Nephron progenitor cell (in vitro differentiated cells): Measurements from ENCODE around the gene RMRP.

Experiments
- DNase-seq: peaks from one replicate; pipeline ENCODE4 v3.0.0; 2021
- H3K27ac Mint-ChIP-seq: 2 replicates; pipeline ENCODE4 v1.8.0; 2021; ENCODE audit warnings: mild to moderate bottlenecking, moderate library complexity, mixed read lengths
- H3K27me3 Mint-ChIP-seq: 2 replicates; pipeline ENCODE4 v1.8.0; 2021; ENCODE audit warnings: mild to moderate bottlenecking, low read depth, mixed read lengths; ENCODE audit not compliant: poor library complexity
- H3K36me3 Mint-ChIP-seq: 2 replicates; pipeline ENCODE4 v1.8.0; 2021; ENCODE audit warnings: low read depth, mixed read lengths
- H3K4me1 Mint-ChIP-seq: 2 replicates; pipeline ENCODE4 v1.8.0; 2021; ENCODE audit warnings: mixed read lengths
- H3K4me3 Mint-ChIP-seq: 2 replicates; pipeline ENCODE4 v1.8.0; 2021; ENCODE audit warnings: mild to moderate bottlenecking, moderate library complexity, mixed read lengths
- H3K9me3 Mint-ChIP-seq: 2 replicates; pipeline ENCODE4 v1.8.0; 2021; ENCODE audit warnings: mild to moderate bottlenecking, moderate library complexity, mixed read lengths
- CTCF ChIP-seq: fragments of 200-600 bp; sonication (generic); IDR thresholded peaks from 2 replicates; pipeline ENCODE4 v1.5.0; 2021; ENCODE audit warnings: antibody characterized with exemption

Gene RMRP

GRCh38 chr9:35702696-35703095 lies 44.9 kb upstream of the RMRP start:
- H3K36me3 Mint-ChIP-seq: peaks cover 33% of the 10 kb centered on the region

DNA sequence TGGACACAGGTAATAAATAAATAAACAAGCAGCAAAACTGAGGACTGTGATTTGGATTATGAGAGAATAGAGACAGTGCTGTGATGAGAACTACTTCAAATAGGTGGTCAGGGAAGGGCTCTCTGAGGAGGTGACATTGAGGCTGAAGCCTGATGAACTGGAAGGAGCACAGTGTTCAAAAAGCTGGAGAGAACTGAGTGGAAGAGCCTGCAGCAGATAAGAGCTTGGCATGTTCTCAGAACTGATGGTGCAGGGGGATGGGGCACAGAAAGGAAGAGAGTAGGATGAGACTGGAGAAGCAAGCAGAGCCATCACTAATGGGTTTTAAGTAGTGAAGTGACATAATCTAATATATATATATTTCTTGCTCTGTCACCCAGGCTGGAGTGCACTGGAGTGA lies 43.1 kb upstream of the RMRP start:
- TF ChIP-seq CTCF: no peak

More at GRCh38 chr9:35702696-35703095, 44.9 kb upstream of the RMRP start:
- Mint-ChIP-seq H3K4me3 (no peak overlapping the region), H3K27ac (no peak overlapping the region), H3K27me3 (no peaks in the 10 kb centered on the region), H3K4me1 (no peaks in the 10 kb centered on the region), H3K9me3 (no peaks in the 10 kb centered on the region)
- TF ChIP-seq CTCF: no peak
- DNase-seq: no peak

DNA sequence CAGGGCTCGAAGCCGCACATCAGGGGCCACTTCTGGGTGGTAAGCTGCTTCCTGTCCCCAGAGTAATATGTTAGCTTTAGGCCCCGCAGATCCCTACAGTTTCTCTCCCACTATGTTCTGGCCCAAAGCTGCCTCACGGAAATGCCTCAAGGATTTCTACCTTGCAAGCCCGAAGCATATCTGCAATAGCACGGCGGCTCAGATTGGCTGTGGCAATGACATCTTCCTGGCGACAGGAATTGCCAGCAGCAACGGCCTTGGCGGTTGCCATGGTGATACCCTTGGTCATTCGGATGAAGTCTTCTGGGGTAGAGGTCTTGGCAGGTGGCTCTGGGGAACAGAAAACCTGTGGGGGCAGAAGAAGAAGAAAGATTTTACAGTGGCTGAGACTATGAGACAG lies 42.2 kb upstream of the RMRP start:
- Mint-ChIP-seq H3K4me3 (no peak overlapping the region), H3K9me3 (no peaks in the 10 kb centered on the region), H3K36me3 (peaks cover 25% of the 10 kb centered on the region), H3K27ac (no peak overlapping the region), H3K27me3 (no peaks in the 10 kb centered on the region), H3K4me1 (no peaks in the 10 kb centered on the region)
- no peak for DNase-seq
- TF ChIP-seq CTCF: no peak

More for the DNA sequence above, 43.1 kb upstream of the RMRP start:
- Mint-ChIP-seq H3K36me3 (peaks cover 31% of the 10 kb centered on the region), H3K9me3 (no peaks in the 10 kb centered on the region), H3K4me1 (no peaks in the 10 kb centered on the region), H3K27ac (no peak overlapping the region), H3K27me3 (no peaks in the 10 kb centered on the region), H3K4me3 (no peak overlapping the region)
- DNase-seq: no peak

GRCh38 chr9:35698231-35698630 lies 40.4 kb upstream of the RMRP start:
- no peak for TF ChIP-seq CTCF
- H3K36me3 Mint-ChIP-seq: peaks cover 14% of the 10 kb centered on the region
- H3K27ac Mint-ChIP-seq: no peak overlapping the region

GRCh38 chr9:35697486-35697885 lies 39.7 kb upstream of the RMRP start:
- Mint-ChIP-seq H3K27ac (peak overlapping the region; percentile 81), H3K9me3 (no peaks in the 10 kb centered on the region), H3K4me1 (no peaks in the 10 kb centered on the region), H3K36me3 (peaks cover 14% of the 10 kb centered on the region), H3K4me3 (no peak overlapping the region), H3K27me3 (no peaks in the 10 kb centered on the region)
- no peak for TF ChIP-seq CTCF
- DNase-seq: no peak

More at GRCh38 chr9:35698231-35698630, 40.4 kb upstream of the RMRP start:
- no peak for DNase-seq
- no peaks in the 10 kb centered on the region for H3K9me3 Mint-ChIP-seq
- no peak overlapping the region for H3K4me3 Mint-ChIP-seq
- no peaks in the 10 kb centered on the region for H3K4me1 Mint-ChIP-seq
- H3K27me3 Mint-ChIP-seq: no peaks in the 10 kb centered on the region

GRCh38 chr9:35696520-35697215 lies 38.8 kb upstream of the RMRP start:
- Mint-ChIP-seq H3K9me3 (no peaks in the 10 kb centered on the region), H3K36me3 (peaks cover 14% of the 10 kb centered on the region), H3K4me3 (no peak overlapping the region), H3K27ac (peak overlapping the region; percentile 81), H3K4me1 (peaks cover 5% of the 10 kb centered on the region), H3K27me3 (no peaks in the 10 kb centered on the region)
- DNase-seq: peak; percentile 66
- peak; percentile 91 for TF ChIP-seq CTCF
